IgD-negative memory B cell (primary cell): Measurements from ENCODE around the gene PJA2. TPM values are rescaled to one million over a fixed set of nuclear protein-coding genes. Genes with fewer than 3 reads are reported as not detected.
"Not testable (repeated sequence)": the region's sequence is repeated elsewhere in the genome, so short reads cannot be mapped to it uniquely, and the experiment has no call there.

Source experiments
- H3K27ac Mint-ChIP-seq, 3 donors: one replicate each; pipeline ENCODE4 v1.8.0; 2020 to 2022; ENCODE audit warnings: mild to moderate bottlenecking in 3 of 3, mixed read lengths in 3 of 3, moderate library complexity in 1 of 3
- H3K27me3 Mint-ChIP-seq: one replicate; pipeline ENCODE4 v1.8.0; 2021; ENCODE audit warnings: mixed read lengths
- H3K36me3 Mint-ChIP-seq: one replicate; pipeline ENCODE4 v1.8.0; 2020; ENCODE audit warnings: mild to moderate bottlenecking, mixed read lengths
- H3K4me1 Mint-ChIP-seq, 3 donors: one replicate each; pipeline ENCODE4 v1.8.0; 2020 to 2022; ENCODE audit warnings: mixed read lengths in 3 of 3, mild to moderate bottlenecking in 1 of 3
- H3K4me3 Mint-ChIP-seq, 4 donors: one replicate each; pipeline ENCODE4 v1.8.0; 2020 to 2022; ENCODE audit warnings: mild to moderate bottlenecking in 4 of 4, mixed read lengths in 4 of 4, moderate library complexity in 3 of 4
- H3K9me3 Mint-ChIP-seq, 3 donors: one replicate each; pipeline ENCODE4 v1.8.0; 2020 to 2021; ENCODE audit warnings: mixed read lengths in 3 of 3, mild to moderate bottlenecking in 1 of 3
- polyA plus RNA-seq: library from polyadenylated mRNA; unstranded; fragments of 300-500 nt; fragmentation: Illumina TruSeq; gene quantifications from one replicate; pipeline ENCODE4 v1.2.3, GENCODE V29; 2021

Gene PJA2
- polyA plus RNA-seq, 1 donor from 2014 or later = 45.6 TPM

- not testable (repeated sequence) for H3K4me1 Mint-ChIP-seq, H3K27me3 Mint-ChIP-seq, H3K9me3 Mint-ChIP-seq, H3K36me3 Mint-ChIP-seq, H3K4me3 Mint-ChIP-seq
- H3K27ac Mint-ChIP-seq = peak overlapping the region in 1 of 3 donors; percentile 19
These were observed 4.2 kb upstream of the PJA2 start for GRCh38 chr5:109413921-109414461.

- Mint-ChIP-seq H3K27me3 (peaks cover 2% of the 10 kb centered on the region), H3K9me3 (peaks cover 2 to 6% (median 5%) of the 10 kb centered on the region in 3 donors), H3K27ac (no peak overlapping the region), H3K4me3 (no peak overlapping the region), H3K4me1 (peaks cover 5 to 9% (median 8%) of the 10 kb centered on the region in 3 donors), H3K36me3 (no peaks in the 10 kb centered on the region)
These were observed 3.7 kb upstream of the PJA2 start for GRCh38 chr5:109413458-109413857.

GRCh38 chr5:109412981-109413402 is 3.2 kb upstream of the PJA2 start:
- Mint-ChIP-seq H3K27ac (no peak overlapping the region), H3K4me3 (no peak overlapping the region), H3K4me1 (peaks cover 5 to 11% (median 9%) of the 10 kb centered on the region in 3 donors), H3K27me3 (no peaks in the 10 kb centered on the region), H3K36me3 (no peaks in the 10 kb centered on the region), H3K9me3 (peaks cover 2 to 6% (median 5%) of the 10 kb centered on the region in 3 donors)

- H3K27ac Mint-ChIP-seq = peak overlapping the region in 1 of 3 donors; percentile 29
- peaks cover 2 to 6% (median 5%) of the 10 kb centered on the region in 3 donors for H3K9me3 Mint-ChIP-seq
- H3K4me3 Mint-ChIP-seq = peak overlapping the region in 2 of 4 donors; percentile 0 to 95
- peaks cover 12 to 23% (median 14%) of the 10 kb centered on the region in 3 donors for H3K4me1 Mint-ChIP-seq
- no peaks in the 10 kb centered on the region for H3K27me3 Mint-ChIP-seq
- H3K36me3 Mint-ChIP-seq = no peaks in the 10 kb centered on the region
These were observed 1.9 kb upstream of the PJA2 start for GRCh38 chr5:109411627-109412026.

GRCh38 chr5:109411149-109411514 is 1.4 kb upstream of the PJA2 start:
- H3K4me1 Mint-ChIP-seq = peaks cover 14 to 27% (median 14%) of the 10 kb centered on the region in 3 donors

GRCh38 chr5:109410389-109411148 is 795 bp upstream of the PJA2 start:
- Mint-ChIP-seq H3K27ac (peak overlapping the region; percentile 97 to 99 (median 98)), H3K4me1 (peaks cover 14 to 30% (median 15%) of the 10 kb centered on the region in 3 donors), H3K4me3 (peak overlapping the region; percentile 95 to 100 (median 98)), H3K27me3 (no peaks in the 10 kb centered on the region), H3K36me3 (peaks cover 3% of the 10 kb centered on the region), H3K9me3 (peaks cover 0 to 2% (median under 1%) of the 10 kb centered on the region in 3 donors)

More at GRCh38 chr5:109411149-109411514, 1.4 kb upstream of the PJA2 start:
- Mint-ChIP-seq H3K9me3 (peaks cover 2 to 6% (median 3%) of the 10 kb centered on the region in 3 donors), H3K27ac (peak overlapping the region; percentile 97 to 99 (median 98)), H3K36me3 (peaks cover 2% of the 10 kb centered on the region), H3K27me3 (no peaks in the 10 kb centered on the region), H3K4me3 (peak overlapping the region; percentile 95 to 100 (median 98))

GRCh38 chr5:109408991-109409843 is 557 bp downstream of the PJA2 start:
- Mint-ChIP-seq H3K4me3 (peak overlapping the region; percentile 95 to 100 (median 98)), H3K4me1 (peaks cover 14 to 40% (median 21%) of the 10 kb centered on the region in 3 donors), H3K27ac (peak overlapping the region; percentile 97 to 99 (median 98)), H3K36me3 (peaks cover 4% of the 10 kb centered on the region), H3K9me3 (no peaks in the 10 kb centered on the region), H3K27me3 (no peaks in the 10 kb centered on the region)

- Mint-ChIP-seq H3K36me3 (peaks cover 6% of the 10 kb centered on the region), H3K9me3 (no peaks in the 10 kb centered on the region), H3K27me3 (no peaks in the 10 kb centered on the region), H3K4me3 (peak overlapping the region; percentile 95 to 100 (median 98)), H3K4me1 (peaks cover 15 to 41% (median 21%) of the 10 kb centered on the region in 3 donors), H3K27ac (peak overlapping the region; percentile 65 to 99 (median 97))
These were observed 1.9 kb downstream of the PJA2 start for GRCh38 chr5:109407913-109408312.

GRCh38 chr5:109406719-109407118 is 3.1 kb downstream of the PJA2 start:
- H3K27ac Mint-ChIP-seq = peak overlapping the region in 1 of 3 donors; percentile 59
- H3K27me3 Mint-ChIP-seq = no peaks in the 10 kb centered on the region
- peaks cover 23 to 51% (median 29%) of the 10 kb centered on the region in 3 donors for H3K4me1 Mint-ChIP-seq
- peak overlapping the region in 3 of 4 donors; percentile 0 to 77 (median 28) for H3K4me3 Mint-ChIP-seq
- peaks cover 6% of the 10 kb centered on the region for H3K36me3 Mint-ChIP-seq
- no peaks in the 10 kb centered on the region for H3K9me3 Mint-ChIP-seq

- peaks cover 24 to 54% (median 32%) of the 10 kb centered on the region in 3 donors for H3K4me1 Mint-ChIP-seq
- no peaks in the 10 kb centered on the region for H3K27me3 Mint-ChIP-seq
- no peaks in the 10 kb centered on the region for H3K9me3 Mint-ChIP-seq
- H3K4me3 Mint-ChIP-seq = peak overlapping the region in 1 of 4 donors; percentile 30
- H3K27ac Mint-ChIP-seq = peak overlapping the region in 1 of 3 donors; percentile 62
- peaks cover 6% of the 10 kb centered on the region for H3K36me3 Mint-ChIP-seq
These were observed 5.3 kb downstream of the PJA2 start for GRCh38 chr5:109404428-109404960.

GRCh38 chr5:109403469-109403868 is 6.3 kb downstream of the PJA2 start:
- Mint-ChIP-seq H3K27me3 (no peaks in the 10 kb centered on the region), H3K4me1 (peaks cover 28 to 58% (median 36%) of the 10 kb centered on the region in 3 donors), H3K9me3 (no peaks in the 10 kb centered on the region), H3K36me3 (peaks cover 6% of the 10 kb centered on the region), H3K4me3 (peak overlapping the region in 2 of 4 donors; percentile 1 to 75), H3K27ac (no peak overlapping the region)

GRCh38 chr5:109399092-109399759 is 10.5 kb downstream of the PJA2 start:
- Mint-ChIP-seq H3K4me1 (peaks cover 34 to 50% (median 34%) of the 10 kb centered on the region in 3 donors), H3K36me3 (peaks cover 3% of the 10 kb centered on the region), H3K9me3 (no peaks in the 10 kb centered on the region), H3K27ac (peak overlapping the region in 1 of 3 donors; percentile 0), H3K4me3 (peak overlapping the region in 2 of 4 donors; percentile 3 to 34), H3K27me3 (no peaks in the 10 kb centered on the region)

GRCh38 chr5:109396965-109397364 is 12.8 kb downstream of the PJA2 start:
- H3K27me3 Mint-ChIP-seq = no peaks in the 10 kb centered on the region
- H3K4me1 Mint-ChIP-seq = peaks cover 42 to 50% (median 44%) of the 10 kb centered on the region in 3 donors
- peaks cover 6% of the 10 kb centered on the region for H3K36me3 Mint-ChIP-seq
- H3K27ac Mint-ChIP-seq = no peak overlapping the region
- H3K9me3 Mint-ChIP-seq = no peaks in the 10 kb centered on the region
- H3K4me3 Mint-ChIP-seq = no peak overlapping the region

GRCh38 chr5:109394806-109395205 is 15.0 kb downstream of the PJA2 start:
- no peak overlapping the region for H3K4me3 Mint-ChIP-seq
- peaks cover 51 to 58% (median 56%) of the 10 kb centered on the region in 3 donors for H3K4me1 Mint-ChIP-seq
- H3K27me3 Mint-ChIP-seq = no peaks in the 10 kb centered on the region
- peaks cover 12% of the 10 kb centered on the region for H3K36me3 Mint-ChIP-seq
- no peaks in the 10 kb centered on the region for H3K9me3 Mint-ChIP-seq
- no peak overlapping the region for H3K27ac Mint-ChIP-seq
